SKM-1 (cell line): ENCODE results near the gene PROKR1.

ENCODE experiments used
- DNase-seq: peaks from one replicate; lab custom pipeline; 2025; ENCODE audit not compliant: unreplicated experiment; lab: John Stamatoyannopoulos, UW

The PROKR1 gene

DNA sequence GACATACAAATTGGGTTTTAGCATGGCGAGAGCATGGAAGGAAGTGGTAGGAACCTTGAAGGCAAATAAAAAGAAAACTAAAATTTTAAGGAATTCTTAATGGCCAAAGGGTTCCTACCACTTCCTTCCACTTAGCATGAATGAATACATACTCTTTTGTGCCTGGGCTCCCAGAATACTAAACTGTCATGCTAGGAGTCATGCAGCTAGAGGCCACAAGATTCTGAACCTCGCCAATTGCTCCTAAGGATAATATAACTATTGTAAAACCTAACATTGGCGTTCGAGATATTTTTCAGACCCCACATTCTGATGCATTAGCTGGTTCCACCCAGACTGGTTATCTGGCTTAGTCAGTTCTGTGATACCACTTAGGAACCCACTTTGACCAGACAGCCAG is 52.6 kb downstream of the PROKR1 start:
- DNase-seq = no peak

DNA sequence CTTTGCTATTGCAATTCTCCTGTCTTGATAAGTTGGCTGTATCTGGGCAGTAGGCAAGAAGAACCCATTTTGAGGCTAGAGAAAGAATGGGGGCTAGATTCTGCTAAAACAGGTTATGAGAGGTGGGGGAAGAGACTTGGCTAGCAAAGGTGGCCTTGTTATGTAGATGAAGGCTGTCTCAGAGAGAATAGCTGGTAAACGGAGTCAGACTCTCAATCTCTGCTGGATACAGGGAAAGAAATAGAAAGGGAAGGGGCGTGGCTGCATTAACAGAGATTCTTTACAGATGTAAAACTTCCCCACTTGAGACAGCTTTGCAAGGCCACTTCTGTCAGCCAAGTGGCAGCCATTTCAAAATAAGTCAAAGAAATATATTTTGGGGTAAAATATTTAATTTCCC is 53.2 kb downstream of the PROKR1 start:
- no peak for DNase-seq

DNA sequence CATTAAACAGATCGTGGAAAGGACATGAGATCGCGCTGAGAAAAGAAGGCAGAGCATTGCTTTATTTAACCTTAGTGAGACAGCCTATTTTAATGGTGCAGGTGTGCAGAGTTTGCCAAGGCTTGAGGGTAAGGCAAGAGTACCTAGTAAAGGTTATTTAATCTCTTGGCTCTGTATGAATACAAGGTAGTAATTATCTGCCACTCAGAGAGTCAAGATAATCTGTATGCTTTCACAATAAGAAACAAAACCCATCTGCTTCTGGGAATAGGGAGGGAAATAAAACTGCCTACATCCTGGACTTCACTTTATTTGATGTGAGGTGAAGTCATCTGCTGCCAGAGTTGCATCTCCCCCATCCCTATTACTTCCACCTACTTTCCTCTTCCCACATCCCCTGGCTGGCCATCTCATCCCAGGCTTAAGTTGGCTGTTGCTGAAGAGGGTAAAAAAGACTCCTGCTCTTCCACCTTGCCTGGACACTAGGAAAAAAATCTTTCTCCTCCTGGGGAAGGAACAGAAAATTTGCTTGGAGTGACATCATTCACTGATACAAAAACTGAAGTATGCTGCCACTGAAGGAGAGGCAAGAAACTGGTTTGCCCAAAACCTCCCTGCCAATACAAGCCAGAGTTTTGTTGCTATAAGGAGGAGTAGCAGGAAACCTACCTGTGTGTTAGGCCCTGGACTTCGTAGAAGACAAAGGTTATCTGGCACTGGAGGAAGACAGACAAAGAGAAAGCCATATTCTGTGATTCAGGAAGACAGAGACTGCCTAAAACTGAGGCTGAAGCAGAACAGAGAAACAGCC is 55.4 kb downstream of the PROKR1 start:
- DNase-seq = no peak

DNA sequence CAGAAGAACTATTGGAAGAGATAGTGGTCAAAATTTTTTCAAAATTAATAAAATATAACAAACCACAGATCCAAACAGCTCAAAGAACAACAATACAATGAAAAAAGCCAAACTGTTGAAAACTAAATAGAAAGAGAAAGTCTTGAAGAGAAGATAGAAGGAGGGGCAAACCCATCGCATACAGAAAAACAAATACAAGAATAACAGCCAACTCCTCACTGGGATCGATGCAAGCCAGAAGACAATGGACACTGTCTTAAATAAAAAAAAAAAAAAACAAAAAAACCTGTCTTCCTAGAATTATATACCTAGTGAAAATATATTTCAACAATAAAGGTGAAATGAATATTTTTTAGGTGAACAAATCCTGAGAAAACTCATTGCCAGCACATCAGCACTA is 57.2 kb downstream of the PROKR1 start:
- no peak for DNase-seq

DNA sequence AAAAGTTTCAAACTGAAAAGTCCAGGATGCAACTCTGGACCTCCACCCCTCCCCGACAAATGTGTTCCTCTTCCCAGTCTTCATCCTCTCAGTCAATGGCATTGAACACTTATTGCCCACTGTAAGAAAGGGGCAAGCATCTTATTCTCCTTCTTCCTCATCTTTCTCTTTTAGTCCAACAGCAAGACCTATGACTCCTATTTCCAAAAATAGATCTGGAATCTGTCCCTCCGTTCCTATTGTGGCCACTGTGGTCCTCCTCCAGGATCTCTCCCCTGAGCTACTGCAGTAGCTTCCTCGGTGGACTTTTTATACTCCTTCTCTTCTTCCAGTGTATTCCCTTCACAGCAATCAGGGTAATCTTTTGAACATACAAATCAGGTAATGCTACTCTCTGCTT is 63.3 kb downstream of the PROKR1 start:
- DNase-seq = no peak
